GM10847 (cell line): ENCODE measurements around the gene C3orf49.

ENCODE experiments used
- POLR2A ChIP-seq: IDR thresholded peaks from 2 replicates; pipeline ENCODE4 v1.6.1; 2011; ENCODE audit not compliant: insufficient read length; ENCODE audit errors: extremely low read depth

The C3orf49 gene

DNA sequence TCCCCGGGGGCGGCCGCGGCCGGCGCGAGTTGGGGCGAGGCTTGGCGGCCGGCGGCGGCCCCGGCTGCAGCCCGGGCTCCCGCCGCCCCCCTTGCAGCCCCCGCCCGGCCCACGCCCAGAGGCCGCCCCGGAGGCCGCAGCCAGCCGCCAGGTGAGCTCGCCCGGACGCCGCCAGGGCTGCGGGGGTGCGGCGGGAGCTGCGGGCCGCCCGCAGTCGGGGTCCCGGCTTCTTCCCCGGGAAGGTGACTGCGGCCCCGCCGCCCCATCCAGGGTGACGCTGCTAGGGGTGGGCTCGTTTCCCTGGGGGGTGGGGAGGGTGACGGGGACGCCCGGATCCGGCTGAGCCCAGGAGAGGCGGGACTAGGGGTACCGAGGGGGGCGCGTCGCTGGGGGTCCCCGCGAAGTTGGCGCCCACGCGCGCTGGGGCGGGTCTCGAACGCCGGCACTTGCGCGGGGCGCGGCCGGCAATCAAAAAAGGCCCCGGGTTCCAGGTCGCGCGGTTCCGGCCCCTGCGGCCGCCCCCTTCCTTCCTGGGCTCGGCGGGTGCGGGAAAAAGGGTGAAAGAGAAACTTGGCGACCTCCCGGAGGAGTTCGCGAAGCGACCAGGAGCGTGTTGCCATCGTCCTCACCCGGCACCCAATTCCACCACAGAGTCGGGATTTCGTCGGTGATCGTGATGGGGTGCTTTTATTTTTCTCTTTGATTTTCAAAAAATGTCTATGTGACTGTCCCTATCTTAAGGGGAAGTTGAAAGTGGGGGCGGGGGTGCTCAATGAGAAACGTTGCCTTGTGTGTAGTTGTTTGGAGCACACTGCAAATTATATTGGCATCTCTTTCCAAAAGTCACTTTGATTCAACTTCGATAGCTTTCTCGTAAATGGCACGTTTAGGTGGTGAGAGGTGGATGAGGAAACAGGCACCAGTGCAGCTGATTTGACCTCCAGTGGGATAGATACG, 45.2 kb downstream of the C3orf49 start:
- no peak for TF ChIP-seq POLR2A

DNA sequence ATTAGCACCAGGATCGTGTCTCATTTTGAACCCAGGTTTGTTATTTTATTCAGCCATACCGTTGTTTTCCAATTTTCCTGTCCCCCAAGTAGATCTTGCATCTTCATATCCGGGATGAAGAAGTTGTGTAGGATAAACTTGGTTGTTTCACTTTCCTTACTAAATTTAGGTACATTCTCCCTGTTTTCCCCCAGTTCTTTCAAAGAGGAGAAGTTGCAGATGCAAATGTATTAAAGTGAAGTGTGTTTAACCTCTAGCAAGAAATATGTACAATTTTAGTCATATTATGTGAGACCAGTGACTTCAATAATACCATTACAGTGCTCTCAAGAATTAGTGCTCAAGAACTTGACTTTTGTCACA, 45.8 kb downstream of the C3orf49 start:
- no peak for TF ChIP-seq POLR2A

GRCh38 chr3:63867225-63867624, 48.1 kb downstream of the C3orf49 start:
- no peak for TF ChIP-seq POLR2A

- TF ChIP-seq POLR2A: no peak
Observed at GRCh38 chr3:63869940-63870614, 51.0 kb downstream of the C3orf49 start.

- no peak for TF ChIP-seq POLR2A
Observed at GRCh38 chr3:63870615-63871005, 51.5 kb downstream of the C3orf49 start.

DNA sequence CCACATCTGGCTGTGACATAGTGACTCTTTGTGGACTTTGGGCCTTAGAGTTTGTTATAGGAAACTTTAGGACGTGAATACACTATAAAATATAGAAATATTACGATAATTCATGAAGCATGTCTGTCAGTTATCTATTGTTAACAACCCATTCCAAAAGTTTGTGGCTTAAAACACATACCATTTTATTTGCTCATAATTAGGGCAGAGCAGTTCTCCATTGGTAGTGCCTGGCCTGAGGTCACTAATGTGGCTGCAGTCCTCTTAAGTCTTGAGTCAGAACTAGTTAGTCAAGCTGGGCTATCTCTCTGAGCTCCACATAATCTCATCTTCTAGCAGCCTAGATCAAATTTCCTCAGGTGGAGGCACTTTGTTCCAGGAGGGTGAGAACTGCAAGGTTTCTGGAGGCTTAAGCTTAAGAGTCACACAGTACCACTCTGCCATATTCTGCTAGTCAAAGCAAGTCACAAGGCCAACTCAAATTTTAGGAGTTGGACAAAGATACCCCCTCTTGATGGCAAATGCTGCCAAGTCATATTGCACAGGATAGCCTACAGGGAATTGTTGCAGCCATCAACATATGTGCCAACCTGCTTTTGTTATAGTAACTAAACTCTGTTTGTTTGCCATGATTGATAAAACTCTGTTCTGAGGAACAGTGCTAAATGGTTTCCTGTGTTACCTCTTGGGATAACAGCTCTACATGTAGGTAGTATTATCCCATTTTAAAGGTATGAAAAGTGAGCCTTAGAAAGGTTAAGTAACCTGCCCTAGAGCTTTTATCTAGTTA, 53.2 kb downstream of the C3orf49 start:
- no peak for TF ChIP-seq POLR2A

- no peak for TF ChIP-seq POLR2A
Observed at GRCh38 chr3:63874769-63875168, 55.7 kb downstream of the C3orf49 start.

- no peak for TF ChIP-seq POLR2A
Observed at GRCh38 chr3:63875510-63875909, 56.4 kb downstream of the C3orf49 start.

GRCh38 chr3:63876260-63876659, 57.2 kb downstream of the C3orf49 start:
- TF ChIP-seq POLR2A: no peak

- TF ChIP-seq POLR2A: no peak
Observed at GRCh38 chr3:63877737-63878393, 58.8 kb downstream of the C3orf49 start.

GRCh38 chr3:63878394-63879060, 59.4 kb downstream of the C3orf49 start:
- TF ChIP-seq POLR2A: no peak

- no peak for TF ChIP-seq POLR2A
Observed at GRCh38 chr3:63880653-63881052, 61.6 kb downstream of the C3orf49 start.

- TF ChIP-seq POLR2A: no peak
Observed at GRCh38 chr3:63886858-63887257, 67.8 kb downstream of the C3orf49 start.

DNA sequence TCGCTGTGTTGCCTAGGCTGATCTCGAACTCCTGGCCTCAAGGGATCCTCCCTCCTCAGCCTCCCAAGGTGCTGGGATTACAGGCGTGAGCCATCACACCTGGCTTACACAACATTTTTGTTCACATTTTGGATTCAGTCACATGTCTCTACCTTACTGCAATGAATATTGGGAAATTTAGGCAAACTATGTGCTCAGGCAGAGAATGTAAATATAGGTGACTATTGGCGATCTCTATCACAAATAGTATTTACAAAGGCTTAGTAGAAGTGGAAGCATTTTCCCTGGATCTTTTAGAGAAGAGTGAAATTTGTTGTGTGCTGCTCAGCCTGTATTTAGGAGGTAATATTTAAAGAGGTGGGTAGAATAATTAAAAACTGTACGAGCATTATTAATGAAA, 72.4 kb downstream of the C3orf49 start:
- TF ChIP-seq POLR2A: no peak
